Brain pericyte (primary cell): ENCODE results near the gene CCDC159.
A peak's percentile ranks its signal among the peaks of the same experiment; 100 is the strongest.
"Not testable (repeated sequence)": the region's sequence is repeated elsewhere in the genome, so short reads cannot be mapped to it uniquely, and the experiment has no call there.

ENCODE experiments used
- DNase-seq: peaks from one replicate; pipeline ENCODE4 v3.0.0-alpha.2; 2012; ENCODE audit warnings: low read depth, low spot score

Gene CCDC159

GRCh38 chr19:11346104-11346940 lies at the start of gene CCDC159, which contains the start of gene TMEM205:
TSS of gene CCDC159 (plus strand) at chr19:11346519. CDS start at chr19:11346607, 88 bp downstream.
TSS of gene TMEM205 (minus strand) at chr19:11346268. CDS start at chr19:11345619, 649 bp downstream.
- peak; percentile 93 for DNase-seq

GRCh38 chr19:11299946-11300810 lies 46.1 kb upstream of the CCDC159 start:
- no peak for DNase-seq

- no peak for DNase-seq
Measured at GRCh38 chr19:11300811-11301120, 45.6 kb upstream of the CCDC159 start.

GRCh38 chr19:11304936-11305335 lies 41.4 kb upstream of the CCDC159 start:
- DNase-seq = no peak

GRCh38 chr19:11306337-11306736 lies 40.0 kb upstream of the CCDC159 start:
- no peak for DNase-seq

GRCh38 chr19:11320278-11320995 lies 25.9 kb upstream of the CCDC159 start:
- not testable (repeated sequence) for DNase-seq

- DNase-seq = no peak
Measured at GRCh38 chr19:11321191-11322126, 24.9 kb upstream of the CCDC159 start.

GRCh38 chr19:11322269-11323024 lies 23.9 kb upstream of the CCDC159 start:
- peak; percentile 50 for DNase-seq

GRCh38 chr19:11323601-11324078 lies 22.7 kb upstream of the CCDC159 start:
- no peak for DNase-seq

GRCh38 chr19:11324079-11324661 lies 22.1 kb upstream of the CCDC159 start:
- DNase-seq = peak; percentile 84

- DNase-seq = no peak
Measured at GRCh38 chr19:11324748-11325389, 21.4 kb upstream of the CCDC159 start.

GRCh38 chr19:11325544-11325943 lies 20.8 kb upstream of the CCDC159 start:
- DNase-seq = no peak

- DNase-seq = no peak
Measured at GRCh38 chr19:11330127-11330526, 16.2 kb upstream of the CCDC159 start.

GRCh38 chr19:11331502-11331901 lies 14.8 kb upstream of the CCDC159 start:
- no peak for DNase-seq

GRCh38 chr19:11332822-11333221 lies 13.5 kb upstream of the CCDC159 start:
- DNase-seq = no peak

GRCh38 chr19:11333838-11334237 lies 12.5 kb upstream of the CCDC159 start:
- not testable (repeated sequence) for DNase-seq

GRCh38 chr19:11335449-11336146 lies 10.7 kb upstream of the CCDC159 start:
- DNase-seq = no peak

- no peak for DNase-seq
Measured at GRCh38 chr19:11337080-11337479, 9.2 kb upstream of the CCDC159 start.
